Natural killer cell (primary cell): ENCODE results near the gene MCF2L. TPM values are rescaled to one million over a fixed set of nuclear protein-coding genes. Genes with fewer than 3 reads are reported as not detected.

Experiments used
- ATAC-seq, 3 donors: fragments of 150-1000 bp in 2 of 3; fragments of 200-7000 bp in 1 of 3; cut with Tn5 transposase; 1 replicate in 1 of 3; 2 replicates in 2 of 3; pipeline ENCODE4 v1.10.0; 2021; ENCODE audit warnings: mild to moderate bottlenecking in 2 of 3, moderate library complexity in 2 of 3
- DNase-seq, 2 donors: peaks; one replicate each; pipeline versions ENCODE4 v3.0.0 to v3.0.0-alpha.2; 2013 to 2021; ENCODE audit warnings: mixed read lengths in 1 of 2
- H3K27ac ChIP-seq: one replicate; pipeline ENCODE4 v1.5.1; 2013; ENCODE audit warnings: mild to moderate bottlenecking, low read length
- H3K27me3 ChIP-seq: one replicate; pipeline ENCODE4 v1.6.1; 2013; ENCODE audit warnings: low read length; ENCODE audit not compliant: control insufficient read depth, insufficient read depth
- H3K36me3 ChIP-seq: one replicate; pipeline ENCODE4 v1.6.1; 2013; ENCODE audit warnings: low read length; ENCODE audit not compliant: control insufficient read depth, insufficient read depth
- H3K4me1 ChIP-seq: one replicate; pipeline ENCODE4 v1.6.1; 2013; ENCODE audit warnings: low read length; ENCODE audit not compliant: control insufficient read depth, insufficient read depth
- H3K4me3 ChIP-seq: one replicate; pipeline ENCODE4 v1.5.1; 2013; ENCODE audit warnings: low read length
- H3K9me3 ChIP-seq: one replicate; pipeline ENCODE4 v1.6.1; 2013; ENCODE audit warnings: low read length; ENCODE audit not compliant: control insufficient read depth, insufficient read depth
- H3K27ac Mint-ChIP-seq, 2 donors: one replicate each; pipeline ENCODE4 v1.8.0; 2022; ENCODE audit warnings: mild to moderate bottlenecking in 2 of 2, mixed read lengths in 2 of 2, moderate library complexity in 1 of 2
- H3K27me3 Mint-ChIP-seq, 2 donors: one replicate each; pipeline ENCODE4 v1.8.0; 2022; ENCODE audit warnings: low read depth in 2 of 2, mixed read lengths in 2 of 2
- H3K36me3 Mint-ChIP-seq: one replicate; pipeline ENCODE4 v1.8.0; 2022; ENCODE audit warnings: mixed read lengths
- H3K4me1 Mint-ChIP-seq, 2 donors: one replicate each; pipeline ENCODE4 v1.8.0; 2022; ENCODE audit warnings: mixed read lengths in 2 of 2
- H3K4me3 Mint-ChIP-seq: one replicate; pipeline ENCODE4 v1.8.0; 2022; ENCODE audit warnings: mild to moderate bottlenecking, moderate library complexity, mixed read lengths
- H3K9me3 Mint-ChIP-seq, 2 donors: one replicate each; pipeline ENCODE4 v1.8.0; 2022; ENCODE audit warnings: mixed read lengths in 2 of 2
- WGBS: methylation state at CpG from one replicate; pipeline ENCODE4 v1.1.7; 2013; ENCODE audit warnings: missing lambda C conversion rate; ENCODE audit not compliant: insufficient coverage; 5-methylcytosine and 5-hydroxymethylcytosine counted together
- intact Hi-C: fragments of 100-400 bp; cut with micrococcal nuclease; formaldehyde crosslinking; loops from one replicate; pipeline ENCODE4 v1.14.2; 2022
- total RNA-seq, 4 donors: library from RNA; stranded (reverse); fragments of 120-200 nt in 1 of 4; gene quantifications; one replicate each; pipeline versions ENCODE4 v1.2.3 to v1.2.4, GENCODE V29; 2013 to 2022
- TF ChIP-seq, protein P1 (sequence below): fragments of 200-600 bp; IDR thresholded peaks from one replicate; pipeline ENCODE4 v1.8.0; 2022; ENCODE audit warnings: antibody characterized with exemption

MCF2L gene
- total RNA-seq, 3 donors from 2014 or later (not counting 1 experiment from before 2014, with no cell fraction given): 1.7 to 3.0 (median 3.0) TPM

DNA sequence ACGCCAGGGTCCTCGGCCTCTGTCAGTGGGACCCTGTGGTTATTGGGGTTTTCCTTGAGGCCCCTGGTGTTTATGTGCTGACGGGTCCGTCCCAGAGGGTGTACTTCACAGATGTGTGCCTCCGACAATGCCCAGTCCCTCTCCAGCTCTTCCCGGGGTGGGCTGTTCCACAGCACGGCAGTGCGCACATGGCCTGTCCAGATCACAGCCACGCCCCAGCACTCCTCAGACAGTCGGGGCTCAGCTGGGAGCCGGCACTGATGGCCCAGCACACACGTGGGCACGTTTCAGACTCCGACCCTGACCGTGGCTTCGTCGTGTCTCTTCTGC lies 119.6 kb downstream of the MCF2L start:
- 91% methylated on average over 17 of the region's 17 CpGs for WGBS

DNA sequence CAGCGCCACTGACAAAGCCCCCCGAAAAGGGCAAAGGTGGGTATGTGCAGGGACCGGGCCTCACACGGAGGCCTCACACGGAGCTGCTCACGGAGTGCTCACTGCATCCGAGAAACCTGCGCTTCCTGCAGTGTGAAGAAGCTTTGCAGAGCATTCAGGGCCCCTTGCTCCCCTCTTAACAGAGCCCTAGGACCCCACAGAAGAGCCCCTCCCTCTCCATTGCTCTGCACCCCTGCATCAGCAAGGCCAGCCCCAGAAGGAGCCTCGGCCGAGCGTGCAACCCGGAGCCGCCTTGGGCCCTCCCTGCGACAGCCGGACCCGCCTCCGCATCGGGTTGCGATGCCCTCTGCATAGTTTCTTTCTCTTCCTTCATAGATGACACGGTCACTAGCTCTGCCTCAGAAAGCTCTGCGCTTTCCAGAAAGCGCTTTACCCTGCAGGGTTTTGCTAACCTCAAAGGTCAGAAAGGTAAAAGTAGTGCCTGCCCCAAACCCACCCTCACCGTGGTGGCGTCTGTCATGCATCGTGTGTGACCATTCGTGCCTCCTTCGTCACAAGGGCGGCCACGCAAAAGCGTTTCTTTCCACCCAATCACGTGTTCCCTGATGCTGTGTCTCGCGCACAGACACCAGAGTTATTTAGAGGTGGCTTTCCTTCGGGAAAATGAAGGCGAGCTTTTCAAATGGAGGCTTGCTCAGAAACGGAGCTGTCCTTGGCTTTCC lies 120.8 kb downstream of the MCF2L start:
- ATAC-seq (no peak), DNase-seq (no peak)
- 95% methylated on average over 36 of the region's 36 CpGs for WGBS
- H3K4me3 Mint-ChIP-seq: no peak overlapping the region
- no peaks in the 10 kb centered on the region for H3K27me3 Mint-ChIP-seq
- H3K36me3 Mint-ChIP-seq: no peaks in the 10 kb centered on the region
- H3K27ac Mint-ChIP-seq: no peak overlapping the region
- H3K27ac ChIP-seq: no peak overlapping the region
- H3K4me3 ChIP-seq: no peak overlapping the region
- TF ChIP-seq, protein P1, sequence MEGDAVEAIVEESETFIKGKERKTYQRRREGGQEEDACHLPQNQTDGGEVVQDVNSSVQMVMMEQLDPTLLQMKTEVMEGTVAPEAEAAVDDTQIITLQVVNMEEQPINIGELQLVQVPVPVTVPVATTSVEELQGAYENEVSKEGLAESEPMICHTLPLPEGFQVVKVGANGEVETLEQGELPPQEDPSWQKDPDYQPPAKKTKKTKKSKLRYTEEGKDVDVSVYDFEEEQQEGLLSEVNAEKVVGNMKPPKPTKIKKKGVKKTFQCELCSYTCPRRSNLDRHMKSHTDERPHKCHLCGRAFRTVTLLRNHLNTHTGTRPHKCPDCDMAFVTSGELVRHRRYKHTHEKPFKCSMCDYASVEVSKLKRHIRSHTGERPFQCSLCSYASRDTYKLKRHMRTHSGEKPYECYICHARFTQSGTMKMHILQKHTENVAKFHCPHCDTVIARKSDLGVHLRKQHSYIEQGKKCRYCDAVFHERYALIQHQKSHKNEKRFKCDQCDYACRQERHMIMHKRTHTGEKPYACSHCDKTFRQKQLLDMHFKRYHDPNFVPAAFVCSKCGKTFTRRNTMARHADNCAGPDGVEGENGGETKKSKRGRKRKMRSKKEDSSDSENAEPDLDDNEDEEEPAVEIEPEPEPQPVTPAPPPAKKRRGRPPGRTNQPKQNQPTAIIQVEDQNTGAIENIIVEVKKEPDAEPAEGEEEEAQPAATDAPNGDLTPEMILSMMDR: no peak
- H3K27me3 ChIP-seq: no peaks in the 10 kb centered on the region
- H3K9me3 Mint-ChIP-seq: no peaks in the 10 kb centered on the region
- no peaks in the 10 kb centered on the region for H3K9me3 ChIP-seq
- intact Hi-C loops: no loop called here
- no peaks in the 10 kb centered on the region for H3K4me1 ChIP-seq
- no peaks in the 10 kb centered on the region for H3K4me1 Mint-ChIP-seq
- H3K36me3 ChIP-seq: no peaks in the 10 kb centered on the region

More for the DNA sequence above, 119.6 kb downstream of the MCF2L start:
- Mint-ChIP-seq H3K27me3 (no peaks in the 10 kb centered on the region), H3K4me3 (no peak overlapping the region), H3K4me1 (no peaks in the 10 kb centered on the region), H3K36me3 (no peaks in the 10 kb centered on the region), H3K27ac (no peak overlapping the region), H3K9me3 (no peaks in the 10 kb centered on the region)
- TF ChIP-seq, protein P1: no peak
- Histone ChIP-seq H3K36me3 (no peaks in the 10 kb centered on the region), H3K9me3 (no peaks in the 10 kb centered on the region), H3K27me3 (no peaks in the 10 kb centered on the region), H3K4me3 (no peak overlapping the region), H3K27ac (no peak overlapping the region), H3K4me1 (no peaks in the 10 kb centered on the region)
- intact Hi-C loops: no loop called here
- DNase-seq: no peak
- ATAC-seq: no peak

DNA sequence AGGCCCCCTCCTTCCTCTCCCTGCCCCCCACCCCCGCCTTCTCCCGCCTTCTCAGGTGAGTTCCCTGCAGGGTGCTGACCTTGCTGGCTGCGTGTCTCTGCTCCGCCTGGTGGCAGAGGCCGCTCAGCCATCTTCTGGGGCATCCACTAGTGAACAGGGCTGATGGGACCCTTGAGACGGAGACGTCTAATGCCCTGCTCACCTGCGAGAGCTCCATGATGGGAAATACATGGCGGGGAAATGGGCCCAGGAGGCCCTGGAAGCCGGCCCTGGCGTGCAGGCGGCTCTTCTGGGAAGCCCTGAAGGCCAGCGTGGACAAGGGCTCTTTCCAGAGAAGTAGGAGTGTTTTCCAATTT lies 121.4 kb downstream of the MCF2L start:
- TF ChIP-seq, protein P1: no peak
- Histone ChIP-seq H3K4me1 (no peaks in the 10 kb centered on the region), H3K36me3 (no peaks in the 10 kb centered on the region), H3K9me3 (no peaks in the 10 kb centered on the region), H3K4me3 (no peak overlapping the region), H3K27ac (no peak overlapping the region), H3K27me3 (no peaks in the 10 kb centered on the region)
- 92% methylated on average over 12 of the region's 13 CpGs for WGBS
- no peak overlapping the region for H3K4me3 Mint-ChIP-seq
- no peak for DNase-seq
- no peaks in the 10 kb centered on the region for H3K9me3 Mint-ChIP-seq
- H3K27me3 Mint-ChIP-seq: no peaks in the 10 kb centered on the region
- H3K4me1 Mint-ChIP-seq: no peaks in the 10 kb centered on the region
- H3K36me3 Mint-ChIP-seq: no peaks in the 10 kb centered on the region
- H3K27ac Mint-ChIP-seq: no peak overlapping the region
- no peak for ATAC-seq
- intact Hi-C loops: no loop called here

DNA sequence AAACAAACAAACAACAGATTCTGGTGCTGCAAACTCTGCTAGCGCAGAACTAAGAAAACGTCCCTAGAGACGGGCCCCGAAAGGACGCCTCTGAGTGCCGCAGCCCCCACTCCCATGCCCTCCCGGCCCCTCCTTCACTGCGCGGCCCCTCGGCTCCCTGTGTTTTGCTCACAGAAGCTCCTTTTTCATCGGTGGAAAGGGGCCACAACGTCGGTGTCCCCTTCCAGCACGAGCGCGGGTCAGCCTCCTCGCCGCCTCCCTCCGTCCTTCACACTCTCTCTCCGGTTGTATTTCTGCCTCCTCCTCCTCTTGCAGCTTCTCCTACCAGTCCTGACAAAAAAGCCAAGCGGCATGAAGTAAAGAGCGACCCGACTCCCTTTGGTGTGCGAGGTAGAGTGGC lies 121.8 kb downstream of the MCF2L start:
- DNase-seq (no peak), ATAC-seq (no peak)
- TF ChIP-seq, protein P1: no peak
- intact Hi-C loops: no loop called here
- Histone ChIP-seq H3K36me3 (no peaks in the 10 kb centered on the region), H3K27ac (no peak overlapping the region), H3K4me1 (no peaks in the 10 kb centered on the region), H3K4me3 (no peak overlapping the region), H3K9me3 (no peaks in the 10 kb centered on the region), H3K27me3 (no peaks in the 10 kb centered on the region)
- WGBS: 95% methylated on average over 24 of the region's 24 CpGs
- Mint-ChIP-seq H3K4me1 (no peaks in the 10 kb centered on the region), H3K9me3 (no peaks in the 10 kb centered on the region), H3K36me3 (no peaks in the 10 kb centered on the region), H3K27ac (no peak overlapping the region), H3K4me3 (no peak overlapping the region), H3K27me3 (no peaks in the 10 kb centered on the region)
